K562 (cell line): ENCODE measurements around the gene DOCK1. TPM values are rescaled to one million over a fixed set of nuclear protein-coding genes. Genes with fewer than 3 reads are reported as not detected.

Experiments used
- ATAC-seq: fragments of 200-7000 bp; cut with Tn5 transposase; 3 replicates; pipeline ENCODE4 v1.9.1; 2020; ENCODE audit warnings: moderate library complexity
- BruUV-seq: library from RNA; stranded (reverse); fragments of 400-500 nt; replicated peaks from 2 replicates; lab custom pipeline; 2021; lab: Mats Ljungman, UMichigan
- CTCF ChIA-PET: fragments of 300-600 bp; formaldehyde crosslinking; extraction: SDS; loops from one replicate; lab custom pipeline; 2021; ENCODE audit warnings: low intra/inter-chr PET ratio; lab: Yijun Ruan, JAX
- POLR2A ChIA-PET: fragments of 300-600, 350-650 bp; sonication (Branson Sonifier 250); formaldehyde crosslinking; extraction: SDS; loops from one replicate; lab custom pipeline; 2021; ENCODE audit warnings: antibody characterized with exemption, inconsistent platforms; lab: Yijun Ruan, JAX
- DNase-seq, 4 experiments: peaks; one replicate each; pipeline versions ENCODE4 v3.0.0 to v3.0.0-alpha.2; 2011 to 2018; ENCODE audit warnings: low spot score in 3 of 4, mixed read lengths in 3 of 4; ENCODE audit errors: extremely low read depth in 1 of 4
- FAIRE-seq: peaks from 2 replicates; lab custom pipeline; 2011; peaks lifted over from hg19 to GRCh38; lab: Jason Lieb, UNC
- H2AFZ ChIP-seq: 2 replicates; pipeline ENCODE4 v1.6.0; 2011; ENCODE audit warnings: low read depth, low read length, control low read depth, inconsistent platforms
- H3K27ac ChIP-seq: fragments of 200-600 bp; 3 replicates; pipeline ENCODE4 v1.8.0; 2011; ENCODE audit warnings: low read depth, mild to moderate bottlenecking, control low read depth, inconsistent platforms, low read length, moderate library complexity, mixed read lengths; ENCODE audit errors: extremely low read depth
- H3K27me3 ChIP-seq, 2 experiments: fragments of 300-600 bp in 1 of 2; 2 replicates in 1 of 2; 3 replicates in 1 of 2; pipeline versions ENCODE4 v1.6.0 to v1.8.0; 2011; ENCODE audit warnings: inconsistent platforms in 2 of 2, low read length in 2 of 2, mild to moderate bottlenecking in 1 of 2, mixed read lengths in 1 of 2, moderate library complexity in 1 of 2; ENCODE audit not compliant: control insufficient read depth in 2 of 2, insufficient read depth in 2 of 2
- H3K36me3 ChIP-seq: fragments of 300-600 bp; 3 replicates; pipeline ENCODE4 v1.8.0; 2011; ENCODE audit warnings: mild to moderate bottlenecking, low read length, inconsistent platforms; ENCODE audit not compliant: control insufficient read depth, insufficient read depth
- H3K4me1 ChIP-seq, 2 experiments: fragments of 200-600 bp in 1 of 2; replicated peaks in 1 of 2; 2 replicates in 1 of 2; 3 replicates in 1 of 2; pipeline versions ENCODE4 v1.5.1 to v1.8.0; 2011; ENCODE audit warnings: inconsistent platforms in 2 of 2, low read length in 2 of 2, mild to moderate bottlenecking in 1 of 2, mixed read lengths in 1 of 2, moderate library complexity in 1 of 2; ENCODE audit not compliant: control insufficient read depth in 2 of 2, insufficient read depth in 2 of 2
- H3K4me2 ChIP-seq: 2 replicates; pipeline ENCODE4 v1.6.1; 2011; ENCODE audit warnings: low read length, control low read depth, inconsistent platforms, mixed read lengths; ENCODE audit not compliant: insufficient read depth
- H3K4me3 ChIP-seq: fragments of 200-600 bp; sonication (generic), shearing (Covaris generic); 2 replicates; pipeline ENCODE4 v1.5.1; 2016; ENCODE audit warnings: control low read depth, inconsistent platforms
- H3K79me2 ChIP-seq: fragments of 200-600 bp; 3 replicates; pipeline ENCODE4 v1.8.0; 2011; ENCODE audit warnings: low read length, inconsistent platforms; ENCODE audit not compliant: control insufficient read depth, insufficient read depth
- H3K9ac ChIP-seq, 2 experiments: 2 replicates each; pipeline versions ENCODE4 v1.6.0 to v1.6.1; 2011; ENCODE audit warnings: low read depth in 2 of 2, low read length in 2 of 2, control low read depth in 1 of 2, inconsistent platforms in 1 of 2, mild to moderate bottlenecking in 1 of 2, mixed read lengths in 1 of 2; ENCODE audit not compliant: insufficient read depth in 1 of 2
- H3K9me1 ChIP-seq: one replicate; pipeline ENCODE4 v1.6.0; 2011; ENCODE audit warnings: inconsistent platforms, mild to moderate bottlenecking, low read length, moderate library complexity; ENCODE audit not compliant: control insufficient read depth, insufficient read depth
- H3K9me3 ChIP-seq: replicated peaks from 2 replicates; pipeline ENCODE4 v1.5.1; 2011; ENCODE audit warnings: low read depth, low read length, inconsistent platforms; ENCODE audit not compliant: control insufficient read depth, insufficient read depth
- H4K20me1 ChIP-seq: replicated peaks from 2 replicates; pipeline ENCODE4 v1.6.1; 2011; ENCODE audit warnings: low read length, inconsistent platforms, mixed read lengths; ENCODE audit not compliant: control insufficient read depth, insufficient read depth
- ATF7 ChIP-seq: fragments of 450-650 bp; IDR thresholded peaks from 2 replicates; pipeline ENCODE4 v1.7.1; 2014; ENCODE audit warnings: mild to moderate bottlenecking, moderate library complexity
- GABPB1 ChIP-seq: sonication (generic); formaldehyde crosslinking; IDR thresholded peaks from 2 replicates; pipeline ENCODE4 v1.8.0; 2022; ENCODE audit warnings: mild to moderate bottlenecking, missing genetic modification reagents
- IFI16 ChIP-seq: fragments of 250-450 bp; sonication (Bioruptor Pico); IDR thresholded peaks from 2 replicates; pipeline ENCODE4 v2.1.2; 2022; ENCODE audit warnings: mild to moderate bottlenecking, inconsistent platforms
- MEIS2 ChIP-seq: fragments of 450-650 bp; IDR thresholded peaks from 2 replicates; pipeline ENCODE4 v1.6.1; 2014; ENCODE audit warnings: mild to moderate bottlenecking; ENCODE audit not compliant: partially characterized antibody
- MXI1 ChIP-seq: IDR thresholded peaks from 2 replicates; pipeline ENCODE4 v1.6.1; 2011; ENCODE audit warnings: low read depth, mild to moderate bottlenecking, improper control_type of control experiment, low read length
- NFE2L1 ChIP-seq: fragments of 450-650 bp; IDR thresholded peaks from 2 replicates; pipeline ENCODE4 v1.6.1; 2016; ENCODE audit warnings: missing genetic modification characterization, low read depth, mild to moderate bottlenecking, missing compliant biosample characterization, moderate library complexity, borderline replicate concordance
- SMAD1 ChIP-seq: fragments of 150-350 bp; IDR thresholded peaks from 2 replicates; pipeline ENCODE4 v1.6.1; 2014; ENCODE audit warnings: low read length, low read depth; ENCODE audit not compliant: partially characterized antibody
- ZNF639 ChIP-seq, 2 experiments: fragments of 200-800 bp in 1 of 2; sonication (Bioruptor generic) in 1 of 2; sonication (generic) in 1 of 2; formaldehyde crosslinking in 1 of 2; IDR thresholded peaks in 1 of 2; conservative IDR thresholded peaks in 1 of 2; 2 replicates each; pipeline versions ENCODE4 v1.5.0 to v1.6.1; 2016 to 2020; ENCODE audit warnings: missing compliant biosample characterization in 1 of 2, missing genetic modification characterization in 1 of 2, missing genetic modification reagents in 1 of 2
- WGBS: fragments of 100-300 bp; shearing (Covaris generic); methylation state at CpG from one replicate; pipeline ENCODE4 v1.1.6; 2016; ENCODE audit warnings: low coverage, mixed read lengths; ENCODE audit not compliant: insufficient coverage; ENCODE audit errors: missing lambda C conversion rate; 5-methylcytosine and 5-hydroxymethylcytosine counted together
- in situ Hi-C: fragments of 300-500 bp; cut with MboI; formaldehyde crosslinking; loops from 4 replicates; pipeline ENCODE4 v1.15.0; 2018; ENCODE audit warnings: inconsistent platforms, mixed read lengths
- intact Hi-C: fragments of 100-400 bp; cut with micrococcal nuclease; formaldehyde crosslinking; loops from 2 replicates; pipeline ENCODE4 v1.14.2; 2022
- polyA plus RNA-seq, 8 experiments: library from polyadenylated mRNA; depleted of rRNA in 4 of 8; stranded (reverse) in 5 of 8; unstranded in 3 of 8; fragments of >200 nt; fragmentation: Nextera tagmentation in 2 of 8; fragmentation: Illumina TruSeq in 1 of 8; extraction: Ambion mirVana in 2 of 8; extraction: Trizol in 1 of 8; gene quantifications; 2 replicates each; pipeline versions ENCODE4 v1.2.1 to v1.2.3, GENCODE V29; 2011 to 2014; ENCODE audit warnings: inconsistent platforms in 1 of 8, missing spikeins in 1 of 8
- total RNA-seq, 7 experiments: library from RNA; depleted of rRNA in 6 of 7; stranded (reverse); fragments of >200 nt in 6 of 7; fragmentation: Illumina TruSeq in 2 of 7; extraction: Trizol in 2 of 7; gene quantifications; 2 replicates each; pipeline versions ENCODE4 v1.2.1 to v1.2.3, GENCODE V29; 2011 to 2021; ENCODE audit warnings: low replicate concordance in 1 of 7

DOCK1 gene
- total and polyA plus RNA-seq, 9 of the 15 experiments (the other 6 are each of a cell fraction or from before 2014, with no cell fraction given), result 0.31 TPM; not detected in 8

- Histone ChIP-seq H4K20me1 (no peaks in the 10 kb centered on the region), H3K4me3 (no peak overlapping the region), H3K9ac (no peak overlapping the region), H2AFZ (no peak overlapping the region), H3K36me3 (no peaks in the 10 kb centered on the region)
- no peak for DNase-seq
- intact Hi-C loops, result no loop called here
- POLR2A ChIA-PET, result no interaction called here
- TF ChIP-seq MXI1 (no peak), NFE2L1 (tag) (no peak), IFI16 (CRISPR knock-in tag) (no peak), SMAD1 (no peak), MEIS2 (no peak), ATF7 (no peak), ZNF639 (CRISPR knock-in tag; conservative IDR thresholded peaks at IDR 0.05 in 1 of 2, IDR thresholded peaks at IDR 0.05 in 1 of 2) (no peak), GABPB1 (CRISPR knock-in tag) (no peak)
- TF ChIP-seq, all 486 proteins: peak for 0
- WGBS, result 1% methylated on average over 12 of the region's 16 CpGs
- CTCF ChIA-PET, result no interaction called here
- no peaks in the 10 kb centered on the region for H3K79me2 ChIP-seq
- H3K4me1 ChIP-seq, result no peaks in the 10 kb centered on the region
- no peak overlapping the region for H3K4me2 ChIP-seq
- no peak overlapping the region for H3K27ac ChIP-seq
- no peaks in the 10 kb centered on the region for H3K27me3 ChIP-seq
- in situ Hi-C loops, result no loop called here
- no peak for ATAC-seq
- no TSS peak for BruUV-seq
- no peaks in the 10 kb centered on the region for H3K9me3 ChIP-seq
- no peak for FAIRE-seq
- no peaks in the 10 kb centered on the region for H3K9me1 ChIP-seq
Measured at GRCh38 chr10:127485153-127485857, 580.1 kb downstream of the DOCK1 start.
